Subcutaneous abdominal adipose tissue (tissue), 5 donors: ENCODE measurements around the gene MEGF8.

ENCODE experiments used
- H3K27ac ChIP-seq: one replicate; pipeline ENCODE4 v1.7.0; 2013; ENCODE audit warnings: low read depth, mild to moderate bottlenecking, inconsistent platforms, low read length, moderate library complexity
- H3K27me3 ChIP-seq, 5 donors: one replicate each; pipeline ENCODE4 v1.7.0; 2013; ENCODE audit warnings: low read length in 5 of 5, inconsistent platforms in 1 of 5; ENCODE audit not compliant: control insufficient read depth in 5 of 5, insufficient read depth in 4 of 5
- H3K36me3 ChIP-seq, 5 donors: one replicate each; pipeline ENCODE4 v1.7.0; 2013; ENCODE audit warnings: low read length in 5 of 5; ENCODE audit not compliant: control insufficient read depth in 5 of 5, insufficient read depth in 5 of 5
- H3K4me1 ChIP-seq, 5 donors: one replicate each; pipeline ENCODE4 v1.7.0; 2013; ENCODE audit warnings: low read length in 5 of 5, mild to moderate bottlenecking in 3 of 5, moderate library complexity in 1 of 5; ENCODE audit not compliant: control insufficient read depth in 5 of 5, insufficient read depth in 5 of 5
- H3K4me3 ChIP-seq, 5 donors: one replicate each; pipeline ENCODE4 v1.7.0; 2013; ENCODE audit warnings: low read length in 5 of 5, low read depth in 1 of 5
- H3K9ac ChIP-seq, 5 donors: one replicate each; pipeline ENCODE4 v1.7.0; 2013; ENCODE audit warnings: low read length in 5 of 5, mild to moderate bottlenecking in 4 of 5, moderate library complexity in 3 of 5
- H3K9me3 ChIP-seq, 5 donors: one replicate each; pipeline ENCODE4 v1.7.0; 2013; ENCODE audit warnings: low read length in 5 of 5; ENCODE audit not compliant: control insufficient read depth in 5 of 5
- donor health status: healthy.
- donor health status: healthy.
- donor health status: healthy.
- donor health status: healthy.
- donor health status: healthy.

MEGF8 gene

GRCh38 chr19:42325308-42325895, at the start of gene MEGF8:
MEGF8 (plus strand) TSS chr19:42325635; CDS start chr19:42326244, 609 bp downstream.
- Histone ChIP-seq H3K9ac (peak within 1 kb of the TSS; percentile 38 to 95 (median 90)), H3K27me3 (peaks cover 6 to 26% (median 13%) of the 10 kb centered on the region in 5 donors), H3K9me3 (no peaks in the 10 kb centered on the region), H3K4me1 (peaks cover 0 to 31% (median 27%) of the 10 kb centered on the region in 5 donors), H3K36me3 (no peaks in the 10 kb centered on the region), H3K4me3 (peak within 1 kb of the TSS; percentile 84 to 95 (median 87)), H3K27ac (peak within 1 kb of the TSS; percentile 29)

- no peaks in the 10 kb centered on the region for H3K9me3 ChIP-seq
- peaks cover 0 to 40% (median 39%) of the 10 kb centered on the region in 5 donors for H3K36me3 ChIP-seq
- H3K4me1 ChIP-seq: peaks cover 7 to 65% (median 48%) of the 10 kb centered on the region in 5 donors
- peak overlapping the region in 1 of 5 donors; percentile 43 for H3K9ac ChIP-seq
- H3K27ac ChIP-seq: no peak overlapping the region
- H3K27me3 ChIP-seq: no peaks in the 10 kb centered on the region
- H3K4me3 ChIP-seq: no peak overlapping the region
These were observed 49.2 kb upstream of the MEGF8 start for GRCh38 chr19:42276284-42276683.

- Histone ChIP-seq H3K9me3 (no peaks in the 10 kb centered on the region), H3K27me3 (no peaks in the 10 kb centered on the region), H3K4me1 (peaks cover 7 to 65% (median 52%) of the 10 kb centered on the region in 5 donors), H3K9ac (no peak overlapping the region), H3K36me3 (peaks cover 0 to 39% (median 35%) of the 10 kb centered on the region in 5 donors), H3K4me3 (no peak overlapping the region), H3K27ac (no peak overlapping the region)
These were observed 48.6 kb upstream of the MEGF8 start for GRCh38 chr19:42276821-42277220.

GRCh38 chr19:42277821-42278451, 47.5 kb upstream of the MEGF8 start:
- Histone ChIP-seq H3K9ac (peak overlapping the region in 4 of 5 donors; percentile 2 to 65 (median 64)), H3K4me1 (peaks cover 7 to 75% (median 62%) of the 10 kb centered on the region in 5 donors), H3K4me3 (peak overlapping the region in 1 of 5 donors; percentile 11), H3K27me3 (no peaks in the 10 kb centered on the region), H3K36me3 (peaks cover 0 to 28% (median 24%) of the 10 kb centered on the region in 5 donors), H3K9me3 (no peaks in the 10 kb centered on the region), H3K27ac (peak overlapping the region; percentile 87)

- Histone ChIP-seq H3K27me3 (no peaks in the 10 kb centered on the region), H3K27ac (peak overlapping the region; percentile 87), H3K36me3 (peaks cover 0 to 21% (median 17%) of the 10 kb centered on the region in 5 donors), H3K9ac (peak overlapping the region in 4 of 5 donors; percentile 28 to 85 (median 77)), H3K4me3 (peak overlapping the region in 3 of 5 donors; percentile 75 to 82 (median 81)), H3K4me1 (peaks cover 11 to 81% (median 68%) of the 10 kb centered on the region in 5 donors), H3K9me3 (no peaks in the 10 kb centered on the region)
These were observed 46.8 kb upstream of the MEGF8 start for GRCh38 chr19:42278452-42279154.

GRCh38 chr19:42279155-42279901, 46.1 kb upstream of the MEGF8 start:
- Histone ChIP-seq H3K27ac (peak overlapping the region; percentile 87), H3K27me3 (no peaks in the 10 kb centered on the region), H3K4me1 (peaks cover 11 to 80% (median 68%) of the 10 kb centered on the region in 5 donors), H3K9ac (peak overlapping the region; percentile 28 to 85 (median 76)), H3K9me3 (no peaks in the 10 kb centered on the region), H3K4me3 (peak overlapping the region; percentile 52 to 83 (median 81)), H3K36me3 (peaks cover 0 to 14% (median 10%) of the 10 kb centered on the region in 5 donors)

GRCh38 chr19:42279902-42280814, 45.3 kb upstream of the MEGF8 start:
- peak overlapping the region; percentile 68 to 83 (median 81) for H3K4me3 ChIP-seq
- peaks cover 0 to 6% (median 2%) of the 10 kb centered on the region in 5 donors for H3K36me3 ChIP-seq
- no peaks in the 10 kb centered on the region for H3K9me3 ChIP-seq
- peak overlapping the region in 4 of 5 donors; percentile 75 to 85 (median 78) for H3K9ac ChIP-seq
- H3K27me3 ChIP-seq: no peaks in the 10 kb centered on the region
- H3K4me1 ChIP-seq: peaks cover 14 to 83% (median 73%) of the 10 kb centered on the region in 5 donors
- H3K27ac ChIP-seq: peak overlapping the region; percentile 87

- no peaks in the 10 kb centered on the region for H3K27me3 ChIP-seq
- peaks cover 0 to 4% (median 0%) of the 10 kb centered on the region in 5 donors for H3K36me3 ChIP-seq
- H3K27ac ChIP-seq: peak overlapping the region; percentile 87
- H3K4me1 ChIP-seq: peaks cover 19 to 87% (median 77%) of the 10 kb centered on the region in 5 donors
- H3K9ac ChIP-seq: peak overlapping the region in 4 of 5 donors; percentile 39 to 85 (median 77)
- no peaks in the 10 kb centered on the region for H3K9me3 ChIP-seq
- H3K4me3 ChIP-seq: peak overlapping the region in 4 of 5 donors; percentile 75 to 83 (median 82)
These were observed 44.7 kb upstream of the MEGF8 start for GRCh38 chr19:42280815-42281145.
